Naive thymus-derived CD4-positive, alpha-beta T cell (primary cell): ENCODE measurements around the gene TC2N. TPM values are rescaled to one million over a fixed set of nuclear protein-coding genes. Genes with fewer than 3 reads are reported as not detected.
A peak's percentile ranks its signal among the peaks of the same experiment; 100 is the strongest.

ENCODE experiments used
- ATAC-seq: fragments of 150-1000 bp; cut with Tn5 transposase; 2 replicates; pipeline ENCODE4 v1.10.0; 2021; ENCODE audit warnings: mild to moderate bottlenecking, moderate library complexity
- CTCF ChIA-PET: fragments of 350-600 bp; sonication (Branson Sonifier 250); formaldehyde crosslinking; loops from one replicate; lab custom pipeline; 2021; ENCODE audit warnings: antibody characterized with exemption; lab: Charles Lee
- POLR2A ChIA-PET: fragments of 350-600 bp; sonication (Branson Sonifier 250); formaldehyde crosslinking; loops from one replicate; lab custom pipeline; 2021; ENCODE audit warnings: antibody characterized with exemption, inconsistent platforms; lab: Charles Lee
- DNase-seq, 9 donors: peaks; one replicate each; pipeline versions ENCODE4 v3.0.0 to v3.0.0-alpha.2; 2020 to 2022; ENCODE audit warnings: mixed read lengths in 1 of 9
- H3K27ac ChIP-seq: one replicate; pipeline ENCODE4 v1.7.0; 2013; ENCODE audit warnings: mild to moderate bottlenecking, low read depth, low read length, moderate library complexity
- H3K27me3 ChIP-seq, 2 donors: one replicate each; pipeline ENCODE4 v1.7.0; 2013; ENCODE audit warnings: low read length in 2 of 2, mild to moderate bottlenecking in 2 of 2, moderate library complexity in 2 of 2; ENCODE audit not compliant: control insufficient read depth in 2 of 2, insufficient read depth in 2 of 2
- H3K36me3 ChIP-seq, 3 experiments: 1 replicate in 2 of 3; 2 replicates in 1 of 3; pipeline ENCODE4 v1.7.0; 2013; ENCODE audit warnings: low read length in 3 of 3, mild to moderate bottlenecking in 3 of 3, moderate library complexity in 1 of 3; ENCODE audit not compliant: insufficient read depth in 3 of 3, control insufficient read depth in 2 of 3
- H3K4me1 ChIP-seq, 2 donors: one replicate each; pipeline ENCODE4 v1.7.0; 2013; ENCODE audit warnings: low read length in 2 of 2, mild to moderate bottlenecking in 2 of 2, moderate library complexity in 1 of 2; ENCODE audit not compliant: control insufficient read depth in 2 of 2, insufficient read depth in 2 of 2
- H3K4me3 ChIP-seq: 2 replicates; pipeline ENCODE4 v1.7.0; 2013; ENCODE audit warnings: mild to moderate bottlenecking, low read length
- H3K9me3 ChIP-seq, 3 experiments: 1 replicate in 2 of 3; 2 replicates in 1 of 3; pipeline ENCODE4 v1.7.0; 2013; ENCODE audit warnings: low read length in 3 of 3; ENCODE audit not compliant: control insufficient read depth in 2 of 3
- H3K27ac Mint-ChIP-seq, 9 donors: one replicate each; pipeline ENCODE4 v1.8.0; 2020 to 2022; ENCODE audit warnings: mixed read lengths in 9 of 9, mild to moderate bottlenecking in 8 of 9, moderate library complexity in 5 of 9, inconsistent platforms in 2 of 9
- H3K27me3 Mint-ChIP-seq, 5 donors: one replicate each; pipeline ENCODE4 v1.8.0; 2021 to 2022; ENCODE audit warnings: mixed read lengths in 5 of 5, mild to moderate bottlenecking in 1 of 5
- H3K36me3 Mint-ChIP-seq, 5 donors: one replicate each; pipeline ENCODE4 v1.8.0; 2020 to 2022; ENCODE audit warnings: mixed read lengths in 5 of 5, mild to moderate bottlenecking in 3 of 5, inconsistent platforms in 1 of 5
- H3K4me1 Mint-ChIP-seq, 7 donors: one replicate each; pipeline ENCODE4 v1.8.0; 2020 to 2022; ENCODE audit warnings: mixed read lengths in 7 of 7, mild to moderate bottlenecking in 3 of 7, inconsistent platforms in 1 of 7
- H3K4me3 Mint-ChIP-seq, 10 donors: one replicate each; pipeline ENCODE4 v1.8.0; 2020 to 2022; ENCODE audit warnings: mild to moderate bottlenecking in 10 of 10, mixed read lengths in 10 of 10, moderate library complexity in 6 of 10, inconsistent platforms in 2 of 10
- H3K9me3 Mint-ChIP-seq, 11 donors: one replicate each; pipeline ENCODE4 v1.8.0; 2020 to 2022; ENCODE audit warnings: mixed read lengths in 11 of 11, mild to moderate bottlenecking in 4 of 11, inconsistent platforms in 1 of 11, moderate library complexity in 1 of 11
- intact Hi-C, 2 donors: fragments of 100-400 bp; cut with micrococcal nuclease; formaldehyde crosslinking; loops; one replicate each; pipeline ENCODE4 v1.15.1; 2023
- polyA plus RNA-seq, 2 donors: library from polyadenylated mRNA; unstranded; fragments of 300-500 nt; fragmentation: Illumina TruSeq; gene quantifications; one replicate each; pipeline ENCODE4 v1.2.3, GENCODE V29; 2021
- total RNA-seq, 6 experiments: library from RNA in 5 of 6; stranded (reverse) in 5 of 6; gene quantifications; 1 replicate in 5 of 6; 2 replicates in 1 of 6; pipeline ENCODE4 v1.2.3 and lab custom pipeline; 2021 to 2026

TC2N gene
- total RNA-seq (100 to 1,000 TPM; 158 to 301 (median 246) TPM), polyA plus RNA-seq (100 to 1,000 TPM; 167 to 193 TPM), total RNA-seq (lab: John Stamatoyannopoulos, UW) (306 reads per million, percentile 96 among the genes with 10 or more reads in this experiment)

DNA sequence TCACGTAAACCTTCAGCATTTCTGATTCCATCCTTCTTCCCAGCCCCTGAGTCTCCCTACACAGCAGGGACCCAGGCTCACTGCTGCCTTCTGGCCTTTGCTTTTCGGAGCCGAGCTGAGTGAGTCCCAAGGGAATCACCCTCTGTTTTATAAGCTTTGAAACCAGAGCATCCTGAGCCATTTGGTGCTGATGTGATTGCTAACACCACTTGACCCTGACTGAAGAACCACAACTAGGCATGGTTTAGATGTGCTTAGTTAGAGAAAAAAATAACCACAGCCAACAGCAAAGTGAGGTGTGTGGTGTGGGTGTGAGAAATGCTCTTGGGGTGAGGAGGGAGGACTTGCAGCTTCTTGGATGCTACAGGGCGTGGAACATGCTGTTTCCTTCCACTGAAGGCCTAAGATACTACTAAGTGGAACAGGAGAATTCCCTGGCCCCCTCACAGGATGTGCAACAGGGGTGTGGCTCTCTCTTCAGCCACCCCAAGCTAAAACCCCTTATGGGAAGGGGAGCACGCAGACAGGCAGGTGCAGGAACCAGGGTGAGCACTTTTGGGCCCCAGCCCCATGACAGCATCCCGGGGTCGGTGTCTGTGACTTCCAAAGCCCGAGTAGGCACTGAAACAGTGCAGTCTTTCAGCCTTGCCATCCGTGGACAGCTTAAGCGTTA is at the start of gene TC2N:
Gene TC2N, minus strand, starts transcription at position 221 of the 673 bp plus-strand sequence. CDS start 53,767 bp downstream, outside the sequence.
- DNase-seq (peak in 8 of 9 donors; percentile 49 to 73 (median 62)), ATAC-seq (peak; percentile 62)
- Mint-ChIP-seq H3K27me3 (no peaks in the 10 kb centered on the region), H3K27ac (peak within 1 kb of the TSS; percentile 96 to 100 (median 99)), H3K36me3 (peaks cover 0 to 41% (median 23%) of the 10 kb centered on the region in 5 donors), H3K4me3 (peak within 1 kb of the TSS; percentile 83 to 99 (median 96)), H3K4me1 (peaks cover 56 to 84% (median 70%) of the 10 kb centered on the region in 7 donors), H3K9me3 (peaks cover 0 to 2% (median 0%) of the 10 kb centered on the region in 11 donors)
- intact Hi-C loops: loop anchor here (1.0 to 10.0 kb wide), 8 partner anchors 9 to 1485 kb away; no protein-coding TSS in a partner anchor
- ChIA-PET POLR2A (interaction anchor here (0.6 to 4.6 kb wide), 25 partner anchors 9 to 621 kb away, joined by 3 to 71 read pairs (median 7); partner anchors contain the start of genes PPP4R3A and TRIP11), CTCF (interaction anchor here (0.7 to 2.0 kb wide), 6 partner anchors 10 to 44 kb away, joined by 3 to 7 read pairs (median 4); no protein-coding TSS in a partner anchor)
- peak within 1 kb of the TSS; percentile 91 for H3K27ac ChIP-seq
- H3K36me3 ChIP-seq: peaks cover 0 to 4% (median 0%) of the 10 kb centered on the region in 3 experiments
- H3K4me1 ChIP-seq: peaks cover 65 to 69% of the 10 kb centered on the region in 2 donors
- H3K9me3 ChIP-seq: no peaks in the 10 kb centered on the region
- H3K4me3 ChIP-seq: peak within 1 kb of the TSS; percentile 88
- no peaks in the 10 kb centered on the region for H3K27me3 ChIP-seq

DNA sequence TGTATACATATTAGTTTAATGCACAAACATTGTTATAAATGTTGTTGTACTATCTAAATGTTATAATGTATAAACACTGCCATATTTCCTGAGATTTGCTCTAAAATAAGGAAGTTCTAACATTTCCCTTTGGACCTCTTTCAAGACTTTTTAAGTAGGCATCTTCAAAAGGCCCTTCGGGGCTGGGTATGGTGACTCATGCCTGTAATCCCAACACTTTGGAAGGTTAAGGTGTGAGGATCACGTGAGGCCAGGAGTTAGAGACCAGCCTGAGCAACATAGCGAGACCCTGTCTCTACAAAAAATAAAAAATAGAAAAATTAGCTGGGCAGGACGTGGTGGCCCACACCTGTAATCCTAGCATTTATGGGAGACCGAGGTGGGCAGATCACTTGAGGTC is 44.7 kb upstream of the TC2N start:
- H3K36me3 Mint-ChIP-seq: peaks cover 0 to 4% (median 0%) of the 10 kb centered on the region in 5 donors
- no peak overlapping the region for H3K27ac ChIP-seq
- intact Hi-C loops: loop anchor here (5.0 to 10.0 kb wide), 4 partner anchors 130 to 430 kb away; no protein-coding TSS in a partner anchor
- H3K27me3 ChIP-seq: no peaks in the 10 kb centered on the region
- peak overlapping the region in 3 of 10 donors; percentile 29 to 65 (median 65) for H3K4me3 Mint-ChIP-seq
- H3K27me3 Mint-ChIP-seq: peaks cover 0 to 2% (median 0%) of the 10 kb centered on the region in 5 donors
- H3K9me3 Mint-ChIP-seq: peaks cover 0 to 5% (median 2%) of the 10 kb centered on the region in 11 donors
- ChIA-PET POLR2A (interaction anchor here (0.6 to 1.8 kb wide), 9 partner anchors 24 to 402 kb away, joined by 3 to 15 read pairs (median 5); partner anchors contain the start of genes PPP4R3A and TC2N), CTCF (interaction anchor here (0.5 to 2.2 kb wide), 20 partner anchors 11 to 463 kb away, joined by 3 to 14 read pairs (median 5); no protein-coding TSS in a partner anchor)
- H3K4me1 Mint-ChIP-seq: peaks cover 11 to 26% (median 23%) of the 10 kb centered on the region in 7 donors
- no peaks in the 10 kb centered on the region for H3K36me3 ChIP-seq
- H3K27ac Mint-ChIP-seq: peak overlapping the region in 6 of 9 donors; percentile 66 to 89 (median 78)
- H3K4me1 ChIP-seq: peaks cover 0 to 9% of the 10 kb centered on the region in 2 donors
- no peak for DNase-seq
- no peaks in the 10 kb centered on the region for H3K9me3 ChIP-seq
- no peak overlapping the region for H3K4me3 ChIP-seq
- no peak for ATAC-seq

DNA sequence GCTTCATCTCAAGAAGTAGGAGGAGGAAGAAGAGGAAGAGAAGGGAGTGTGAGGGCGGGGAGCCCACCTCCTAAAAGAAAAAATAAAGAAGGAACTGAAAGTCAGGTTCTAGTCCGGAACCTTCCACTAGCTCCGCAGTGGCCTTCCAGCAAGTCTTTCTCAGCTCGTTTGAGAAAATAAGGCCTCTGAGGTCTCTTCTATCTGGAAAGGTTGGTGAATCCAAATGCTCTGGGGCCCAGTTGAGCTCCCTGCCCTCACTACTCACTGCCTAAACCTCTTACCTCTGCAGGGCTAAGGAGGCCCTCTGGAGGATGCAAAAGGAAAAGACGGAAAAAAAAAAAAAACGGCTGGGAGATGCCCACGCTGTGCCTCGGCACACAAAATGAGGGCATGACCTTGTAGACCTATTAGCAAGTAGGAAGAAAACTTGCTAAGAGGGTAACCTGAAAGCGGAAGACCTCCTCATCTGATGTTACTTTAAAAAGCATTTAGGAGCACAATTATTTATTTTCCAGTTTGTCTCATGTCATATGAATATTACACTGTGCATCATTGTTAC is 44.2 kb upstream of the TC2N start:
- Histone ChIP-seq H3K9me3 (no peaks in the 10 kb centered on the region), H3K27me3 (no peaks in the 10 kb centered on the region), H3K4me3 (no peak overlapping the region), H3K4me1 (peaks cover 0 to 9% of the 10 kb centered on the region in 2 donors), H3K36me3 (no peaks in the 10 kb centered on the region), H3K27ac (no peak overlapping the region)
- DNase-seq: peak in 7 of 9 donors; percentile 39 to 76 (median 64)
- H3K9me3 Mint-ChIP-seq: peaks cover 0 to 5% (median 2%) of the 10 kb centered on the region in 11 donors
- H3K4me1 Mint-ChIP-seq: peaks cover 11 to 27% (median 23%) of the 10 kb centered on the region in 7 donors
- intact Hi-C loops: loop anchor here (1.0 to 10.0 kb wide), 10 partner anchors 39 to 429 kb away; partner anchors contain the start of genes PPP4R3A (in 1 of the 2) and TC2N (in 1 of the 2)
- H3K36me3 Mint-ChIP-seq: peaks cover 0 to 4% (median 0%) of the 10 kb centered on the region in 5 donors
- H3K27ac Mint-ChIP-seq: peak overlapping the region in 7 of 9 donors; percentile 66 to 89 (median 83)
- peak overlapping the region in 8 of 10 donors; percentile 3 to 65 (median 32) for H3K4me3 Mint-ChIP-seq
- peaks cover 0 to 2% (median 0%) of the 10 kb centered on the region in 5 donors for H3K27me3 Mint-ChIP-seq
- peak; percentile 95 for ATAC-seq
- ChIA-PET POLR2A (interaction anchor here (0.6 to 1.8 kb wide), 15 partner anchors 8 to 402 kb away, joined by 3 to 15 read pairs (median 3); partner anchors contain the start of genes PPP4R3A and TC2N), CTCF (interaction anchor here (0.6 to 2.2 kb wide), 26 partner anchors 10 to 774 kb away, joined by 3 to 14 read pairs (median 4); partner anchors contain the start of gene TC2N)

DNA sequence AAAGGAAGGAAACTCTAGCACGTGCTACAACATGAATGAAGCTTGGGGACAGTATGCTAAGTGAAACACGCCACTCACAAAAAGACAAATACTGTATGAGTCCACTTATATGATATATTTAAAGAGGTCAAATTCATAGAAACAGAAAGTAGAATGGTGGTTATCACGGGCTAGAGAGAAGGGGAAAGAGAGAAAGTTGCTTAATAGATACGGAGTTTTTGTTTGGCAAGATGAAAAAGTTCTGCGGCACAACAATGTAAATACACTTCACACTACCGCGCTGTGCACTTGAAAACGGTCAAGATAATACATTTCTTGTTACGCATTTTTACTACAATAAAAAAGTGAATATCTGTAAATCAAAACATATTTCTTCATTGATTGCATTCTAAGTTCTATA is 42.9 kb upstream of the TC2N start:
- Histone ChIP-seq H3K9me3 (no peaks in the 10 kb centered on the region), H3K4me3 (no peak overlapping the region), H3K27me3 (no peaks in the 10 kb centered on the region), H3K4me1 (peaks cover 0 to 9% of the 10 kb centered on the region in 2 donors), H3K36me3 (no peaks in the 10 kb centered on the region), H3K27ac (no peak overlapping the region)
- ChIA-PET CTCF (interaction anchor here (0.6 to 2.2 kb wide), 3 partner anchors 12 to 47 kb away, joined by 3 to 9 read pairs (median 6); no protein-coding TSS in a partner anchor), POLR2A (interaction anchor here (0.8 to 1.8 kb wide), 5 partner anchors 36 to 49 kb away, joined by 3 to 15 read pairs (median 7); partner anchors contain the start of gene TC2N)
- H3K27ac Mint-ChIP-seq: peak overlapping the region in 4 of 9 donors; percentile 41 to 83 (median 60)
- no peaks in the 10 kb centered on the region for H3K36me3 Mint-ChIP-seq
- peaks cover 11 to 29% (median 23%) of the 10 kb centered on the region in 7 donors for H3K4me1 Mint-ChIP-seq
- no peak for ATAC-seq
- peaks cover 0 to 2% (median 0%) of the 10 kb centered on the region in 5 donors for H3K27me3 Mint-ChIP-seq
- intact Hi-C loops: loop anchor here (2.0 to 10.0 kb wide), 7 partner anchors 37 to 428 kb away; partner anchors contain the start of gene PPP4R3A (in 1 of the 2)
- no peak for DNase-seq
- H3K9me3 Mint-ChIP-seq: no peaks in the 10 kb centered on the region
- no peak overlapping the region for H3K4me3 Mint-ChIP-seq

DNA sequence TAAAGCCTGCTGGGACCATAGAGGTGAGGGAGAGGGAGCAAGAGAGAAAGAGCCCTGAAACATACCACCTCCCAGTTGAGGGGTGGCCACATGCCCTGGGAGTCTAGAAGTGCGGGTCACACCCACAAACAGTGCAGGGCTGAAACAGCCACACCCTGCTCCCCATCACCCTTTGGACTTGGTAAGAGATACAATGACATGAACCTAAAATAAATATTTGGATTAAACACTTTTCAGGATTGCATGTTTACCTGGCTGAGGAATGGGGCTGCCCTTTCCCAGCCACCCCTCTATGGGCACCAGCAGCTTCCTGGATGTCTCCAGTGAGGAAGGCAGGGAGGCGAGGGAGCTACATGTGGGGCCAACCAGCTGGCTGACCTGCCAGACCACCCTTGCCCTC is 39.0 kb upstream of the TC2N start:
- peaks cover 6 to 33% (median 17%) of the 10 kb centered on the region in 7 donors for H3K4me1 Mint-ChIP-seq
- H3K27ac Mint-ChIP-seq: peak overlapping the region in 1 of 9 donors; percentile 67
- ChIA-PET POLR2A (interaction anchor here (0.6 kb wide), 1 partner anchor 34 kb away, joined by 3 read pairs; no protein-coding TSS in a partner anchor), CTCF (no interaction called here)
- Histone ChIP-seq H3K4me1 (peaks cover 0 to 4% of the 10 kb centered on the region in 2 donors), H3K36me3 (no peaks in the 10 kb centered on the region), H3K27me3 (no peaks in the 10 kb centered on the region), H3K27ac (no peak overlapping the region), H3K4me3 (no peak overlapping the region), H3K9me3 (no peaks in the 10 kb centered on the region)
- intact Hi-C loops: no loop called here
- ATAC-seq: no peak
- H3K4me3 Mint-ChIP-seq: no peak overlapping the region
- H3K27me3 Mint-ChIP-seq: no peaks in the 10 kb centered on the region
- no peaks in the 10 kb centered on the region for H3K36me3 Mint-ChIP-seq
- no peaks in the 10 kb centered on the region for H3K9me3 Mint-ChIP-seq
- no peak for DNase-seq
